Loucy (cell line): ENCODE data around the gene PLEKHA5.

ENCODE experiments used
- CTCF ChIP-seq: fragments of 200-600 bp; sonication (generic); conservative IDR thresholded peaks from 2 replicates; pipeline ENCODE4 v1.5.1; 2014; ENCODE audit warnings: mild to moderate bottlenecking, antibody characterized with exemption, low read length
- EZH2phosphoT487 ChIP-seq: fragments of 200-600 bp; IDR thresholded peaks from 2 replicates; pipeline ENCODE4 v1.6.1; 2018; ENCODE audit warnings: antibody characterized with exemption, mild to moderate bottlenecking, moderate library complexity, borderline replicate concordance

- TF ChIP-seq CTCF (no peak), EZH2phosphoT487 (no peak)
Measured at GRCh38 chr12:19306366-19306765, 176.8 kb downstream of the PLEKHA5 start.
